ENCODE data around the gene LGALS3. TPM values are rescaled to one million over a fixed set of nuclear protein-coding genes. Genes with fewer than 3 reads are reported as not detected.

The LGALS3 gene
- total RNA-seq, 1 experiment from 2014 or later = 122 TPM

- H3K4me3 ChIP-seq = no peak overlapping the region
- H3K4me2 ChIP-seq = no peak overlapping the region
- H3K4me1 ChIP-seq (replicated peaks; ENCODE audit: insufficient read depth) = peaks cover 72% of the 10 kb centered on the region
- TF ChIP-seq EZH2 (IDR thresholded peaks at IDR 0.05; ENCODE audit: low read depth) (no peak), CTCF (conservative IDR thresholded peaks at IDR 0.05) (no peak)
- H3K27ac ChIP-seq = no peak overlapping the region
- intact Hi-C loops (cut with micrococcal nuclease; ENCODE audit: unreplicated experiment) = no loop called here
- BruUV-seq (replicated peaks) = no TSS peak
- H2AFZ ChIP-seq = no peak overlapping the region
- no peaks in the 10 kb centered on the region for H3K79me2 ChIP-seq (ENCODE audit: low read depth)
- H3K9me3 ChIP-seq (ENCODE audit: insufficient read depth, low read depth) = peaks cover 7% of the 10 kb centered on the region; the same call in 1 of the 2 replicates
- CTCF ChIA-PET = no interaction called here
- no peaks in the 10 kb centered on the region for H4K20me1 ChIP-seq (ENCODE audit: insufficient read depth)
- H3K9me2 ChIP-seq (ENCODE audit: insufficient read depth) = no peaks in the 10 kb centered on the region
- POLR2A ChIA-PET (ENCODE audit: unreplicated experiment) = interaction anchor here (0.7 kb wide), 1 partner anchor 30 kb away, joined by 3 read pairs; no protein-coding TSS in a partner anchor
- DNase-seq = no peak
- H3F3A ChIP-seq (ENCODE audit: insufficient read depth, low read depth) = peaks cover 66% of the 10 kb centered on the region
- H3K36me3 ChIP-seq (ENCODE audit: low read depth) = no peaks in the 10 kb centered on the region
- H3K27me3 ChIP-seq (ENCODE audit: insufficient read depth, low read depth) = no peaks in the 10 kb centered on the region
Measured at GRCh38 chr14:55099756-55100155, 29.3 kb upstream of the LGALS3 start.

- POLR2A ChIA-PET (ENCODE audit: unreplicated experiment) = no interaction called here
- H3K4me3 ChIP-seq = no peak overlapping the region
- no peaks in the 10 kb centered on the region for H4K20me1 ChIP-seq (ENCODE audit: insufficient read depth)
- no peaks in the 10 kb centered on the region for H3K79me2 ChIP-seq (ENCODE audit: low read depth)
- peaks cover 74% of the 10 kb centered on the region for H3F3A ChIP-seq (ENCODE audit: insufficient read depth, low read depth)
- no peak for TF ChIP-seq CTCF (conservative IDR thresholded peaks at IDR 0.05)
- peaks cover 7% of the 10 kb centered on the region; the same call in 1 of the 2 replicates for H3K9me3 ChIP-seq (ENCODE audit: insufficient read depth, low read depth)
- H3K36me3 ChIP-seq (ENCODE audit: low read depth) = no peaks in the 10 kb centered on the region
- H3K4me1 ChIP-seq (replicated peaks; ENCODE audit: insufficient read depth) = peaks cover 73% of the 10 kb centered on the region
- H3K4me2 ChIP-seq = peak overlapping the region; percentile 80
- intact Hi-C loops (cut with micrococcal nuclease; ENCODE audit: unreplicated experiment) = no loop called here
- BruUV-seq (replicated peaks) = no TSS peak
- H3K9me2 ChIP-seq (ENCODE audit: insufficient read depth) = no peaks in the 10 kb centered on the region
- no peaks in the 10 kb centered on the region for H3K27me3 ChIP-seq (ENCODE audit: insufficient read depth, low read depth)
- DNase-seq = no peak
- H2AFZ ChIP-seq = no peak overlapping the region
- H3K27ac ChIP-seq = peak overlapping the region; percentile 99
- CTCF ChIA-PET = interaction anchor here (0.6 kb wide), 1 partner anchor 22 kb away, joined by 3 read pairs; no protein-coding TSS in a partner anchor
Measured at GRCh38 chr14:55101698-55102097, 27.4 kb upstream of the LGALS3 start.

GRCh38 chr14:55102141-55102621 lies 26.9 kb upstream of the LGALS3 start:
- Histone ChIP-seq H3K79me2 (ENCODE audit: low read depth) (no peaks in the 10 kb centered on the region), H3K4me2 (peak overlapping the region; percentile 80), H2AFZ (no peak overlapping the region), H4K20me1 (ENCODE audit: insufficient read depth) (no peaks in the 10 kb centered on the region), H3K27me3 (ENCODE audit: insufficient read depth, low read depth) (no peaks in the 10 kb centered on the region), H3K4me1 (replicated peaks; ENCODE audit: insufficient read depth) (peaks cover 73% of the 10 kb centered on the region), H3K9me2 (ENCODE audit: insufficient read depth) (no peaks in the 10 kb centered on the region), H3K4me3 (peak overlapping the region; percentile 52; the same call in 1 of the 2 replicates), H3K36me3 (ENCODE audit: low read depth) (no peaks in the 10 kb centered on the region), H3F3A (ENCODE audit: insufficient read depth, low read depth) (peaks cover 70% of the 10 kb centered on the region), H3K9me3 (ENCODE audit: insufficient read depth, low read depth) (peaks cover 7% of the 10 kb centered on the region; the same call in 1 of the 2 replicates), H3K27ac (peak overlapping the region; percentile 99)
- POLR2A ChIA-PET (ENCODE audit: unreplicated experiment) = interaction anchor here (0.6 kb wide), 1 partner anchor 12 kb away, joined by 32 read pairs; no protein-coding TSS in a partner anchor
- TF ChIP-seq EZH2 (IDR thresholded peaks at IDR 0.05; ENCODE audit: low read depth) (no peak), CTCF (conservative IDR thresholded peaks at IDR 0.05) (no peak)
- intact Hi-C loops (cut with micrococcal nuclease; ENCODE audit: unreplicated experiment) = no loop called here
- BruUV-seq (replicated peaks) = no TSS peak
- CTCF ChIA-PET = interaction anchor here (0.6 kb wide), 1 partner anchor 22 kb away, joined by 3 read pairs; no protein-coding TSS in a partner anchor
- DNase-seq = peak; percentile 89 to 97
